CD4-positive, CD25-positive, alpha-beta regulatory T cell (primary cell): ENCODE data around the gene ABI1. TPM values are rescaled to one million over a fixed set of nuclear protein-coding genes. Genes with fewer than 3 reads are reported as not detected.

Experiments
- polyA plus RNA-seq, 4 donors: library from polyadenylated mRNA; unstranded; fragments of 300-500 nt; fragmentation: Illumina TruSeq; gene quantifications; one replicate each; pipeline ENCODE4 v1.2.3, GENCODE V29; 2021
- total RNA-seq: library from RNA; stranded (reverse); gene quantifications from one replicate; pipeline ENCODE4 v1.2.3, GENCODE V29; 2022

ABI1 gene
- total and polyA plus RNA-seq, 5 donors from 2014 or later = 94.0 to 123 (median 97.9) TPM

Other genes starting within 250 kb of the ABI1 start
- gene PDSS1, start 163.3 kb downstream of the ABI1 start, total RNA-seq = 8.4 TPM
- gene PDSS1, start 163.3 kb downstream of the ABI1 start, polyA plus RNA-seq = 1 to 10 TPM; 3.8 to 5.1 (median 4.5) TPM
- gene ANKRD26, start 239.5 kb upstream of the ABI1 start, total RNA-seq = 9.6 TPM
- 1 to 10 TPM; 1.1 to 2.1 (median 1.7) TPM for gene ANKRD26, start 239.5 kb upstream of the ABI1 start, polyA plus RNA-seq